Right hindlimb (tissue), 1 donor: ENCODE data around the gene PSAP.

Source experiments
- DNase-seq: peaks from one replicate; pipeline ENCODE4 v3.0.0-alpha.2; 2018

The PSAP gene

GRCh38 chr10:71782221-71782916 is 68.7 kb downstream of the PSAP start:
- DNase-seq = no peak

GRCh38 chr10:71780719-71781118 is 70.3 kb downstream of the PSAP start:
- no peak for DNase-seq

GRCh38 chr10:71780156-71780555 is 70.9 kb downstream of the PSAP start:
- no peak for DNase-seq

GRCh38 chr10:71779641-71780040 is 71.4 kb downstream of the PSAP start:
- DNase-seq = no peak

- DNase-seq = no peak
Observed at GRCh38 chr10:71778071-71778825, 72.8 kb downstream of the PSAP start.

- no peak for DNase-seq
Observed at GRCh38 chr10:71777213-71777985, 73.7 kb downstream of the PSAP start.

GRCh38 chr10:71776481-71776925 is 74.5 kb downstream of the PSAP start:
- no peak for DNase-seq

- no peak for DNase-seq
Observed at GRCh38 chr10:71774916-71775702, 75.9 kb downstream of the PSAP start.

- peak; percentile 91 for DNase-seq
Observed at GRCh38 chr10:71773221-71773971, 77.7 kb downstream of the PSAP start, which contains the start of gene VSIR. Gene VSIR, minus strand, starts transcription at chr10:71773520. Its CDS starts 81 bp downstream, at chr10:71773439.

- DNase-seq = no peak
Observed at GRCh38 chr10:71772832-71773220, 78.2 kb downstream of the PSAP start.

- DNase-seq = peak; percentile 50
Observed at GRCh38 chr10:71771821-71772617, 79.0 kb downstream of the PSAP start.

GRCh38 chr10:71771204-71771603 is 79.8 kb downstream of the PSAP start:
- no peak for DNase-seq

GRCh38 chr10:71770789-71771188 is 80.3 kb downstream of the PSAP start:
- DNase-seq = no peak

GRCh38 chr10:71770255-71770654 is 80.8 kb downstream of the PSAP start:
- DNase-seq = no peak

GRCh38 chr10:71769279-71769823 is 81.7 kb downstream of the PSAP start:
- DNase-seq = no peak

- DNase-seq = peak; percentile 64
Observed at GRCh38 chr10:71767420-71768035, 83.5 kb downstream of the PSAP start.

GRCh38 chr10:71766717-71767419 is 84.2 kb downstream of the PSAP start:
- peak; percentile 76 for DNase-seq
